ENCODE data around the gene RPL13. TPM values are rescaled to one million over a fixed set of nuclear protein-coding genes. Genes with fewer than 3 reads are reported as not detected.

The RPL13 gene
- total and polyA plus RNA-seq, 10 of the 15 experiments (the other 5 are each of a cell fraction or from before 2014, with no cell fraction given), result 386 to 9,428 (median 2,486) TPM

- TF ChIP-seq CTCF (IDR thresholded peaks at IDR 0.05 in 2 of 3, conservative IDR thresholded peaks at IDR 0.05 in 1 of 3; ENCODE audit: control insufficient read depth in 2 of 3, extremely low read depth in 1 of 3, insufficient read depth in 1 of 3, low read depth in 3 of 3, low read length in 3 of 3), result peak; percentile 66 to 84 (median 73); a peak in 5 of 6 replicates
- TF ChIP-seq ZNF274 (IDR thresholded peaks at IDR 0.05; ENCODE audit: insufficient read depth, insufficient read length), result no peak
- TF ChIP-seq HDGF (IDR thresholded peaks at IDR 0.05), result no peak
- peak; percentile 57 for TF ChIP-seq DPF2 (IDR thresholded peaks at IDR 0.05)
- no peak for TF ChIP-seq MXI1 (IDR thresholded peaks at IDR 0.05; ENCODE audit: low read depth, low read length)
- peak; percentile 54; the same call in 1 of the 2 replicates for TF ChIP-seq RB1 (IDR thresholded peaks at IDR 0.05; ENCODE audit: borderline replicate concordance)
- TF ChIP-seq ZNF687 (IDR thresholded peaks at IDR 0.05), result 0 out of 2 replicates have a peak, but pooled peaks have one; percentile 16
- TF ChIP-seq RUNX3 (IDR thresholded peaks at IDR 0.05; ENCODE audit: low read length), result peak; percentile 71
These were observed 14.3 kb downstream of the RPL13 start (continued) for GRCh38 chr16:89574681-89575246.
